GM19351 (cell line): ENCODE measurements around the gene COL5A1.

ENCODE experiments used
- ATAC-seq: cut with Tn5 transposase; IDR thresholded peaks from one replicate; pipeline ENCODE4 v1.9.1; 2021; ENCODE audit warnings: mild to moderate bottlenecking, moderate library complexity; ENCODE audit not compliant: unreplicated experiment

Gene COL5A1

DNA sequence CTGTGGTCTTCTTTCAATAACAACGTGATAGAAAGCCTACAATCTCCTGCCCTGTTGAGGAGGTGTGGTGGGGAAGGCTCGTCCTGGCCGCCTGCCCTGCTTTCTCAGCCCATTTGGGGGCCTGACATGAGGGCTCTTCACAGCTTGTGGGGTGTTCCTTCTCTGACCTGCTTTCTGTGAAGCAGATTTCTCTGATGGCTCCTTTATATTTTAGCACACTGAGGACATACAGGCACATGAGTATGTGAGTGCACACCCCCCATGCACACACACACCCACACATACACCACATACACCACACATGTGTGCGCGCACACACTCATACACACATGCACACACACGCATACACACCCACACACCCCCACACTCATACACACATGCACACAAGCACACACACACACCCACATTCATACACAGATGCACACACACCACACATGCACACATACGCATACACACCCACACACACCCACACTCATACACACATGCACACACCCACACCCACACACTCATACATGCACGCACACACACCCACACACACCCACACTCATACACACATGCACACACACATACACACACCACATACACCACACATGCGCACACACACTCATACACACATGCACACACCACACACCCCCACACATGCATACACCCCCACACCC, 117.5 kb downstream of the COL5A1 start:
- no peak for ATAC-seq

DNA sequence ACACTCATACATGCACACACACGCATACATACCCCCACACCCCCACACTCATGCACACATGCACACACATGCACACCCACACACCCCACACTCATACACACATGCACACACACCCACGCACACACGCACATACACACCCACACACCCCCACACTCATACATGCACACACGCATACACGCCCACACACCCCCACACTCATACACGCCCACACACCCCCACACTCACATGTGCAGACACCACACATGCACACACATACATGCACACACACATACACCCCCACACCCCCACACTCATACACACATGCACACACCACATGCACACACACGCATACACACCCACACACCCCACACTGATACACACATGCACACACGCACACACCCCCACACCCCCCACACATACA, 118.3 kb downstream of the COL5A1 start:
- ATAC-seq, result no peak

DNA sequence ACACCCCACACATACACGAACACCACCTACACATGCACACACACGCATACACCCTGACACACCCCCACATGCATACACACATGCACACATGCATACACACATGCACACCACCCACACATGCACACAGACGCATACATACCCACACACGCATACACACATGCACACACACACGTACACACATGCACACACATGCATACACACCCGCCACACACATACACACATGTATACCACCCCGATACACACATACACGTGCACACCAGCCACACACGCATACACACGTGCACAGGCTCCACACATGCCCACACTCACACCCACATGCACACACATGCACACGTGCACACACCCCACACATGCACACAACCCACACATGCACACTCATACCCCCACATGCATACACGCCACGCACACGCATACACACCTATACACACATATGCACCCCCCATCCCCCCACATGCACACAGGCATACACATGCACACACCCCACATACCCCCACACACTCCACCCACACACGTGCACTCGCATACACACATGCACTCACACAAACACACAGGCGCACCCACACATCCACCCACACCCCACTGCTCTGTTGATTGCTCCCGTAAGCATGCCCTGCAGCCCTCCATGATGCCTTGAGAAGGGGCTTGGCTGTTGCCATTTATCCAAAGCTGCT, 119.3 kb downstream of the COL5A1 start:
- no peak for ATAC-seq

DNA sequence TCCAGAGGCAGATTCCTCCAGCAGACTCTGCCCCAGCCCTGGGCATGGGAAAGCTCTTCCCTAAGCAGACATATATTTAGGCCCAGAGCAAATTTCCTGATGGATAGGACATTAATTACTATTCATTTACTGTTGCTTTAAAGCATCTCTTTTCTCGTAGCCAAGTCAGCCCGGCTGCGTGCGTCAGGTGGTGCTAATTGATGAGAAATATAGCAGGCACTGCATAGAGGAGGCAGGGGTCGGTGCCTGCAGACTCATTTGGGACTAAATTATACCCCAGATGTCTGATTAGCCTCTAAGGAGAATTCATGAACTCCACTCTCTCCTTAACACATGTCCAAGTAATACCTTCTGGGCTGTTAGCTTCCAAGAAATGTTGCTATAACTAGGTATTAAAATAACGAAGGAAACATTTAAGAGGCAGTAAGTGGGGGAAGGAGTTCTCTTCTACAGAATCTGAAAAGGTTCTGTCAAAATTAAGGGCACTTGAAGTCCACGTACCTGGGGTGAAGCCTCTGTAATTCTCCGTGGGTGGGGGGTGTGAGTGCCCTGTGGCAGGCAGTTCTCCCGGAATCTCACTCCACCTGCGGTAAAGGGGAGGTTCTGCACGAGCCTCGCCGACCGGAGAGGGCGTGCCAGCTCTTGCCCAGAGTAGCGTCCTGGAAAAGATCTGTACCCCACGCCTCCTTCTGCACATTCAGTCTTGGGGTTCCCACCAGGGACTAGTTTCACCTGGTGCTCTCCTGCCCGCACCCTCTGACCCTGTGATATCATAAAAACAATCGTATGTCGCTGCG, 123.1 kb downstream of the COL5A1 start:
- no peak for ATAC-seq

DNA sequence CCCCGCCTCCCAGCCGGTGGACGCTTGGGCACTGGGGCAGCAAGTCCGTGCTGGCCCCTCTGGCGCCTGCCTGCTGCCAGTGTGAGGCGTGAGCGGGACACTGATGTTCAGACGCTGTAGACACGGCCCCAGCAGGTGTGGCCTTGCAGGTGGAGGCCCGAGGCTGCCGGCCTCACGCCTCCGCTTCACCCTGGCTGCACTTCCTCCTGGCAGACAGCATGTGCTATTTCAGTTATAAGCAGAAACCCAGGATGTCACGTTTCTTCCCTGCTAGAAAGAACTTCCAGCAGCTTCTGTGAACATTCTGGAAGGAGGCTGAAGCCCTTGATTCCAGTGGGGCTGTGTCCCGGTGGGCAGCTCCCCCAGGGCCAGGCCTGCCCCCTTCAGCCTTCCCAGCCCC, 124.2 kb downstream of the COL5A1 start:
- no peak for ATAC-seq

DNA sequence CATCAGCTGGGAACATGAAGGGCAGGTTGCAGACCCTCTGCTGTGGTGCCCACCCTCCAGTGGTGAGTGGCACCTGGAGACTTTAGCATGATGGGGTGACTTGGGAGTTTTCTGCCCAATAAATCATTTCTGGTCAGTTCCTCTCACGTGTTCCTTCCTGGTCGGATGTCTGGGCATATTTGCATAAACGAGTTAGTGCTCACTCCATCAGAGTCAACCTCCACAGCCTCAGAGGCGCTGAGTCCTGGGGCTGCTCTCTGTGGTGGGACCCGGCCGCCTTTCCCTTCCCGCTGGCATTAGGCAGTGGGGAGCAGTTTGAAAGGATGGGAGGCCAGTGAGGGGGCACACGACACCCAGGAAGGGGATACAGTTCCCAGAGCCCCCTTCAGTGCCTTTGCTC, 125.0 kb downstream of the COL5A1 start:
- ATAC-seq, result no peak

DNA sequence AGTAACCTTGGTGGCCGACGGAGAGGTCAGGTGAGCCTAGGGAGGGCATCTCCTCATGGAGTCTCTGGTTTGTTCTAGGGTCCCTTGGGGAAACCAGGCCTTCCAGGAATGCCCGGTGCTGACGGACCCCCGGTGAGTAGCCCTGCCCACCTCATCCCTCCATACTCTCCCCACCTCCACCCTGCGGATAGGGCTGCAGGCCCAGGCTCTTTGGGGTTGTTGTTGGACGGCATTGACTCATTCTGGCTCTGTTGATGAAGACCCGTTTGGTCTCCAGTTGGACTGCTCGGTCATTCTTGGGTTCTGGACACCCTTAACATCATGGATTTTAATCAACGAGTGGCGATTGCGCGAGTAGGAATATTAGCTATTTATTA, 126.7 kb downstream of the COL5A1 start:
- ATAC-seq, result no peak

DNA sequence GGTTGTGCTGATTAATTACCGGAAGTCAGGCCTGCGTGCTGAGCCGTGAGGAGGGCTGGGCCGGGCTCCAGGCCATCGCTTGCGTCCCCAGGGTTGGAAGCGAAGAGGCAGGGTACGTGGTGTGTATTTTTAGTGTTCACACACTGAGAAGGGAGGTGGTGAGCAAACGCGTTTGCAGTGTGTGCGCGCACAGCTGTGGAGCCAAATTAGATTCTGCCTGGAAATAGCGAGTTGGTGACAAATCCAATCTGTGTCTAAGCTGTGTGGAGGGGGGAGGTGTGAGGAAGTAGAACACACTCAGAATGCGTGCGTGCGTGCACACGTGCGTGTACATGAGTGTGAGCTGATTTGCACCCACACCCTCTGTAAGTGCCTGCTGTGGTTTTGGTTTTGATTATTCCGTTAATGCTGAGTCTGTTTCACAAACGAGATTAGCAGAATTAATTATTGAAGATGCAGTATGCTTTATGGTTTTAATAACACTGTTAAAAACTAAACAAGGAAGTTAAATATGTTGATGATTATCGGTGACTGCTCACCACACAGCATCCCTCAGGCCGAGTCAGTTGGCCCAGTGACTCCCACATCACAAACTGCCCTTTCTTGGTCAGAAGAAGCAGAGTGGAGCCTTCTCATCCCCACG, 127.2 kb downstream of the COL5A1 start:
- ATAC-seq, result no peak

DNA sequence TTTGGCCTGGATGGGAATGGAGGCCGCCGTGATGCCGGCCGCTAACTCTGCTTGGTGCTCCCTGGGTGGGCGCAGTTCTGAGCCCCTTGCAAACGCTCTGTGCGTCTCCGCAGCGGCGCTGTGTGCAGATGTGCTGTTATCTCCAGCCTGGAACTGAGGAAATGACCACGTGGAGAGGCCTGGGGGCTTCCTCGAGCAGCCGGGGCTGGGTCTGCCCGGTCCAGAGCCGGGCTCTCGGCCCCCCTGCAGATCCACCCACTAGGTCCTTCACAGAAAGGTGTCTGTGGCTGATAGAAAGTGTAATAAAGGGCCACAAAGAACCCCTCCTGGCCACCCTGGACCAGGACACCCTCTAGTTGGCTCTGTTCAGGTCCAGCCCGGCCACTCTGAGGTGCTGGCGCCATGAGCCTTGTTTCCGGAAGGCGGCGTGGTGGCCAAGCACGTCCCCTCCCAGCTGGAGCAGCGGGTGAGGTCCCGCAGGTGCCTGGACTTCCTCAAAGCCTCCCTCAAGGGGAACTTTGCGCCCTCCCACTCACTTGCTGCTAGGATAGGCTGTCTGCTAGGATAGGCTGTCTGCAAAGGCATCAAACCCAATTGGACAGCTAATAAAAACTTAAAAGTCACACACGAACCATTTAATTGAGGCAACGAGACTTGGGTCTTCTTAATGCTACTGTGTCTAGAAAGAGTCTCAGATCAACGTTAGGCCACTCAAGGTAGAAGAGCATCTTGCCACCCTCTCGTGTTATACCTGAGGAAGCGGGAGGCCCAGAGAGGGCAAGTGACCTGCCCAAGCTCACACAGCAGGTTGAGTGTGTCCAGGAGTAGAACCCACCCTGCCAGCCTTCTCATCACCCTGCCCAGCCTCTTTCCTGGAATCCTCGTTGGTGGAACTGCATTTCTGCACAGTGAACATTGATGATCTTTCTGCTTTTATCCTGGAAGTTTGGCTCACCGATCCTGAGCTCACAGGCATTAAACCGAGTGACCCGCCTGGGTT, 129.7 kb downstream of the COL5A1 start:
- ATAC-seq, result peak; percentile 49

DNA sequence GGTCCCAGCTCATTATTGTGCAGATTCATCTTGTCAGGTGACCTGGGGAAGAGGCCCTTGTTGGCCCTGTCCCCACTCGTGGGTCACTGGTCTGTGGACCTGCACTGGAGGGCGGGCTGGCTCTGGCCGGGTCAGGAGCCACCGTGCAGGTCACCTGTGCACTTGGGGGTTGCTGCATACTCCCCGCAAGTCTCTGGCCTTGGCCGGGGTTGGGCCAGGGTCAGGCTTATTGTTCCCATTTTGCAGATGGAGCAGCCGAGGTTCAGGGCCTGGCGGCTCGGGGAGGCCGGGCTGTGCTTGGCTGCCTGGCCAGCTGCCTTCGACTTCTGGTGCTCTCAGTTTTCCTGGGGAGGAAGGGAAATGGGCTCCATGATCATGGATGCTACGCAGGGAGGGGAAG, 130.7 kb downstream of the COL5A1 start:
- no peak for ATAC-seq

DNA sequence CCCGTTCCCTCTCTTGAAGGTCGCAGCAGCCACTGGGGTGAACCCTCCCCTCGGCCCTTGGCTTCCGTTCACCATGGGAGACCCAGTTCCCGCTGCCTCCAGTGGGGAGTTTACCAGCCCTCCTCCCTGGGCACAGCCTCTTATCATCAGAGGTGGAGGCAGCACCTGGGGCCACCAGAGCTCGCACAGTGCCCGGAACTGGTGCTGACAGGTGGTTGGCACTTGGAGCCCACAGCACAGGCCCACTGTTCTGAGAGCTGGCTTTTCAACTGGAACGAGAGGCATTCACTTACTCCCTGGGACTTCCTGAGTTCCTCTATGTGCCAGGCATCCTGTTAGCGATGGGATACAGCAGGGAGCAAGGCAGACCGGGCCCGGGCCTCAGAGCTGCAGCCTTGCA, 132.2 kb downstream of the COL5A1 start:
- ATAC-seq, result no peak

DNA sequence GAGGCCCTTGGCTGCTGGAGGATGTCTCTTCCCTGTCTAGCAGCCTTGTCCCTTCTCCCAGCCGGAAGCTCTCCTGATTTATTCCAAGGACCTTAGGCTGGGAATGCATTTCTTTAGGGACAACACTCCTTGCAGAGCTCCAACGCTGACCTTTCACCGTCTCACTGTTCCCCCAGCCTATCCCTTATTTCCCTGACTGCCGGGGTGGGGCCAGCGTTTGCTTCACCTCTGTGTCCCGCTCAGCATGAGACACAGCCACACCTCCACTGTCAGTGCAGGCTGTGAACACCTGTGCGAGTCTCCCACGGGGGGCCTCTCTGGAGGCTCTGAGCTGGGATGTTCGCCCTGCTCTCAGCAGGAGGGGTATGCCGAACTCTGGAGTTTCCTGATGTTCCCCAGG, 132.8 kb downstream of the COL5A1 start:
- no peak for ATAC-seq

DNA sequence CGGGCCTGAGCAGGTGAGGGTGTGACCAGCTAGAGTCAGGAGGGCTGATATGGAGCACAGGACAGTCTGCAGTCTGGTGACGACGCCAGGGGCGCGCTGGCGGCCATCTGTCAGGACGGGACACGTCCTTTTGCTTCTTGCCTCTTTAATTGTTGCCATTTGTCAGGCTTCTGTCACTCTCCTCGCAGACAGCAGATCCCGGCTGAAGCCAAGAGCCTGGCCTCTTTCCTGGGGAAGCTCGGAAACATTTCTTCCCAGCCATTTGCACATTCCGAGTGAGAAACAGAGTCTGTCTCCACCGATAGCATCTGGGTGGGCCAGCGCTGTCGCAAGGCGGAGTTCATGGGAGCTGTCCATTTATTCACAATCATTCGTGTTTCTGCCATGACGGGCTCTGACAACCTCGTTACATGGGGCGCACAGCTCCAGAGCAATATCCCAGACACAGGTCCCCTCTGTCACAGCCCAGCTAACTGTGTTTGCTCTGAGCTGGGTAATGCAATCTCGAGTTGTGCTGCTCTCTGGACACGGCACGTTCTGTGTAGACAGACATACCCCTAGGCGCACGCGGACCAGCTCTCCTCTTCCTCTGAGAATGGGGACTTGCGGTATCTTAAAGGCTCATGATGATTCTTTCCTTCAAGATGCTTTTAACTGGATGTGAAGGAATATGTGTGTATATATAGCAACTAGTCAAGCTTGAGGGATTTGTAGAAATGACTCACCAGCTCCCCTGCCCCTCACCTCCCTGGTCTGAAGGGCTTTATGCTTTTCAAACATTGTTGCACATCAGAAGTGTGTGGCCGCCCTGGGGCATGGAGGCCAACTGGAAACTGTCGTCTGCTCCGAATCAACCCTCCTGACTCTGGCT, 133.7 kb downstream of the COL5A1 start:
- no peak for ATAC-seq

DNA sequence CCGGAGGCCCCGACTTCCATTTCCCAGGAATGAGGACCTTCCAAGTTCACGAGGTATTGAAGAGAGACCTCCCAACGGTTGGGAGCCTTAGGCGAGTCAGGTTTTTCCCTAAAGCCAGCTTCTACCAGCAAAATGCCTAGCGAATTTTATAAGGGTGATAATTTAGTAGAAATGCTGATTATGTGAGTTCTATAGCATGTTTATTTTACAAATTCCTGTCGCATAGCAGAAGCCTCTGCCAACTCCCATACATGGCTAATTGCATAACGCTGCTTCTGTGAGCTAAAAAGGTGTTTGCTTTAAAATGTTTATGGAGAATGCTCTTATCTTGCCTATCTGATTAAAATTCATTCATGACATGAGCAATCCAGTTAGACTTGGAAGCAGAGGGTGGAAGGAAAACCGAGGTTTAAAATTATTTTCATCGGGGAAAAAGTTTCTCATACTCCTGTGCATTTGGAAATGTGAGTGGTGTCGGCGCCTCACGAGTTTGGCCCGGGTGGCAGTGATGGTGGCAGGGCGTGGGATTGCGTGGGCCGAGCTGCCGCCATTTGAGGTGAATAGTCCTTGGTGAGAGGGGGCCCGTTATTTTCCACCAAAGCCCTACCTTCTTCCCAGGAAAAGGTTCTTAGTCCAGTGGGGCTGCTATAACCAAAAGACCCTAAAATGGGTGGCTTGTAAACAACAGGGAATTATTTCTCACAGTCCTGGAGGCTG, 134.6 kb downstream of the COL5A1 start:
- no peak for ATAC-seq

DNA sequence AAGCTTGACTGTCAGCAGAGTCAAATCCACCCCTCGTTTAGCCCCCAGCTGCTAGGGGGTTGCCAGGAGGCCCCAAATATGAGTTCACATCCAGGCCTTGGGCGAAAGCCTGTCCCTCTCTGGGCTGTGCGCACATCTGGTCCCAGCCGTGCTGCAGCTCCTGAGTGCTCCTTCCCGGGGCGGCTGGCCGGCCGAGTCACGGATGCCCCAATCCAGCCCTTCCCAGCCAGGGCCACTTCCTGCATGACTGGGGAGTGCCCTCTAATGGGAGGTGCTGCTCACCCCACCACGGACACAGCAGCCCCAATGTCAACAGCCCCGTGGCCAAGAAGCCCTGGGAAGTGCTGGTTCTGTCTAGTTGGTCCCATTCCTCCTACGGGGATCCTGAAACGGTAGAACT, 135.6 kb downstream of the COL5A1 start:
- no peak for ATAC-seq

DNA sequence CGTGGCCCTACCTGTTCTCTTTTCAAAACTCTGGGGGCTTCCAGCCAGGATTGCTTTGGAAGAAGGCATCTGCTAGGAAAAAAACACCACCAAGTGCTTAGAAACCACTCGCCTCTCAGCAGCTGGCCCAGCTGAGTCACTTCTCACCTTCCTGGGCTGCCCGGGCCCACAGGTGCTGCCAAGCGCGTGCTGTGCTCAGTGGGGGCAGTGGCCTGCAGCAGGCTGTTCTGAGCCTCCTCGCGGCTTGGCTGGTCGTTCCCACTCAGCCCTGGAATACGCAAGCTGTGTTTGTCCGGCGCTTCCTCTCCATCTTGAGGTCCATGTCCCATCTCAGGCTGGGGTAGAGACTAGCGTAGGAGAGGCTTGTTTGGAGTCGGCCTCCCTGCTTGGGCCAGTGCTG, 136.6 kb downstream of the COL5A1 start:
- no peak for ATAC-seq

DNA sequence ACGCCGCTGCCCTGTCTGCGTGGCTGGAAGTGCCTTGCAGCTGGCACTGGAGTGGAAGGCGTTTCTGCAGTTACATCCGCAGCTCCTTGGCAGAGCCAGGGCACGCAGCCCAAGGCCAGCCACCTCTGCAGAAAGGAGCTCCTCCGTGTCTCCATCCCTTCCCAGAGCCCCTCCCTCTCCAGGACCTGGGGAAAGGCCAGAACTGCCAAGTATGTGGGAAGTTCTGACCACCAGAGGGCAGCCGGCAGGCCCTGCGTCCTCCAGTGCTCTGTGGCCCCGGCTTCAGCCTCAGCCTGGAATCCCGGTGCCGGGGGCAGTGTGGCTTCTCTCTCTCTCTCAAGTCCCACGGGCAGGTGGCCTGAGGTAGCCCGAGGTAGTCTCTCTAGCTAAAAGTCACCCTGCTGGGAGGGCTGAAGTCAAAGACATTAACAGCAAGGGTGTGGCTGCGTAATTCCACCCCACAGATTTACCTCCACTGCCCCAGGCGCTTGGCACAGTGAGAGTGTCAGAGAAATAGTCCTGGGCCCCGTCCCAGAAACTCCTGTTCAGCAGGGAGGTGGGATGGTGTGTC, 137.3 kb downstream of the COL5A1 start:
- no peak for ATAC-seq

DNA sequence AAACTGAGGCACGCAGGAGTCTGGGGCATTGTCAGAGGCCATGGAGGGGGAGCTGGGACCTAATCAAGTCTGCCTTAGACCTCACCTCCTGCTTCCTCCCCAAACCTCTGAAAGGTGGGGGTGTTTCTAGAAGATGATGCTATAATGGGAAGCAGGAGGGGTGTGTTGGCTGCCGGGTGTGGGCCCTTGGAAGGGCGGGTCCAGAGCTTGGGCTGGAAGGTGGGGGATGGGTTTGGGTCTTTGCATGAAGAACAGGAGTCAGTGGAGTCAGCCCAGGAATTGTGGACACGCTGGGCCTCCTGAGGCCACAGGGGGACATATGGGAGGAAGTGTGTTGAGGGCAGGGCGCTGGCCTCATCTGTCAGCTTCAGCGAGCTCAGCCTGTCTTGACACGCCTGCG, 138.0 kb downstream of the COL5A1 start:
- no peak for ATAC-seq
